Loucy (cell line): Measurements from ENCODE around the gene ANKRD18B.

Experiments
- CTCF ChIP-seq: fragments of 200-600 bp; sonication (generic); conservative IDR thresholded peaks from 2 replicates; pipeline ENCODE4 v1.5.1; 2014; ENCODE audit warnings: mild to moderate bottlenecking, antibody characterized with exemption, low read length
- EZH2phosphoT487 ChIP-seq: fragments of 200-600 bp; IDR thresholded peaks from 2 replicates; pipeline ENCODE4 v1.6.1; 2018; ENCODE audit warnings: antibody characterized with exemption, mild to moderate bottlenecking, moderate library complexity, borderline replicate concordance

- no peak for TF ChIP-seq CTCF
- TF ChIP-seq EZH2phosphoT487: no peak
Observed at GRCh38 chr9:33510262-33511183, 13.5 kb upstream of the ANKRD18B start.
